NT2/D1 (cell line): Measurements from ENCODE around the gene FOSL1.

Experiments used
- SUZ12 ChIP-seq: IDR thresholded peaks from 2 replicates; pipeline ENCODE4 v1.6.1; 2011; ENCODE audit not compliant: insufficient read length, insufficient read depth; ENCODE audit errors: extremely low read depth
- YY1 ChIP-seq: IDR thresholded peaks from 2 replicates; pipeline ENCODE4 v1.6.1; 2011; ENCODE audit not compliant: insufficient read length, insufficient read depth
- ZNF274 ChIP-seq: IDR thresholded peaks from 2 replicates; pipeline ENCODE4 v1.6.1; 2011; ENCODE audit warnings: mild to moderate bottlenecking, low read depth, low read length

- TF ChIP-seq ZNF274, result no peak
- TF ChIP-seq YY1, result no peak
- no peak for TF ChIP-seq SUZ12
Observed at GRCh38 chr11:65946655-65947054, 46.5 kb upstream of the FOSL1 start.
